ENCODE data around the gene C1GALT1. TPM values are rescaled to one million over a fixed set of nuclear protein-coding genes. Genes with fewer than 3 reads are reported as not detected.

Gene C1GALT1
- total and polyA plus RNA-seq, 9 of the 15 experiments (the other 6 are each of a cell fraction or from before 2014, with no cell fraction given) = 5.0 to 33.2 (median 24.1) TPM

GRCh38 chr7:7182156-7183060 lies at the start of gene C1GALT1 (continued):
- TF ChIP-seq, protein P1, sequence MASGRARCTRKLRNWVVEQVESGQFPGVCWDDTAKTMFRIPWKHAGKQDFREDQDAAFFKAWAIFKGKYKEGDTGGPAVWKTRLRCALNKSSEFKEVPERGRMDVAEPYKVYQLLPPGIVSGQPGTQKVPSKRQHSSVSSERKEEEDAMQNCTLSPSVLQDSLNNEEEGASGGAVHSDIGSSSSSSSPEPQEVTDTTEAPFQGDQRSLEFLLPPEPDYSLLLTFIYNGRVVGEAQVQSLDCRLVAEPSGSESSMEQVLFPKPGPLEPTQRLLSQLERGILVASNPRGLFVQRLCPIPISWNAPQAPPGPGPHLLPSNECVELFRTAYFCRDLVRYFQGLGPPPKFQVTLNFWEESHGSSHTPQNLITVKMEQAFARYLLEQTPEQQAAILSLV (tag; IDR thresholded peaks at IDR 0.05) = no peak
- TF ChIP-seq CBFB (CRISPR knock-in tag; IDR thresholded peaks at IDR 0.05) (no peak), SMAD4 (CRISPR knock-in tag; conservative IDR thresholded peaks at IDR 0.05) (peak; percentile 76), SUPT5H (IDR thresholded peaks at IDR 0.05) (peak; percentile 91), FOXP4 (CRISPR knock-in tag; IDR thresholded peaks at IDR 0.05; ENCODE audit: borderline replicate concordance) (no peak; the same call in 1 of the 2 replicates), NCOA4 (IDR thresholded peaks at IDR 0.05; ENCODE audit: partially characterized antibody) (no peak), HOMEZ (CRISPR knock-in tag; IDR thresholded peaks at IDR 0.05) (no peak), MBD2 (IDR thresholded peaks at IDR 0.05; ENCODE audit: borderline replicate concordance, low read depth) (peak; percentile 51; the same call in 1 of the 2 replicates), CTBP1 (IDR thresholded peaks at IDR 0.05; ENCODE audit: borderline replicate concordance) (peak; percentile 89), ZNF311 (CRISPR knock-in tag; IDR thresholded peaks at IDR 0.05) (no peak), CTCF (IDR thresholded peaks at IDR 0.05 in 2 of 3, conservative IDR thresholded peaks at IDR 0.05 in 1 of 3; ENCODE audit: insufficient read depth in 2 of 3, low read depth in 1 of 3, low read length in 3 of 3) (peak; percentile 32 to 64 (median 43))
- TF ChIP-seq, protein P2, sequence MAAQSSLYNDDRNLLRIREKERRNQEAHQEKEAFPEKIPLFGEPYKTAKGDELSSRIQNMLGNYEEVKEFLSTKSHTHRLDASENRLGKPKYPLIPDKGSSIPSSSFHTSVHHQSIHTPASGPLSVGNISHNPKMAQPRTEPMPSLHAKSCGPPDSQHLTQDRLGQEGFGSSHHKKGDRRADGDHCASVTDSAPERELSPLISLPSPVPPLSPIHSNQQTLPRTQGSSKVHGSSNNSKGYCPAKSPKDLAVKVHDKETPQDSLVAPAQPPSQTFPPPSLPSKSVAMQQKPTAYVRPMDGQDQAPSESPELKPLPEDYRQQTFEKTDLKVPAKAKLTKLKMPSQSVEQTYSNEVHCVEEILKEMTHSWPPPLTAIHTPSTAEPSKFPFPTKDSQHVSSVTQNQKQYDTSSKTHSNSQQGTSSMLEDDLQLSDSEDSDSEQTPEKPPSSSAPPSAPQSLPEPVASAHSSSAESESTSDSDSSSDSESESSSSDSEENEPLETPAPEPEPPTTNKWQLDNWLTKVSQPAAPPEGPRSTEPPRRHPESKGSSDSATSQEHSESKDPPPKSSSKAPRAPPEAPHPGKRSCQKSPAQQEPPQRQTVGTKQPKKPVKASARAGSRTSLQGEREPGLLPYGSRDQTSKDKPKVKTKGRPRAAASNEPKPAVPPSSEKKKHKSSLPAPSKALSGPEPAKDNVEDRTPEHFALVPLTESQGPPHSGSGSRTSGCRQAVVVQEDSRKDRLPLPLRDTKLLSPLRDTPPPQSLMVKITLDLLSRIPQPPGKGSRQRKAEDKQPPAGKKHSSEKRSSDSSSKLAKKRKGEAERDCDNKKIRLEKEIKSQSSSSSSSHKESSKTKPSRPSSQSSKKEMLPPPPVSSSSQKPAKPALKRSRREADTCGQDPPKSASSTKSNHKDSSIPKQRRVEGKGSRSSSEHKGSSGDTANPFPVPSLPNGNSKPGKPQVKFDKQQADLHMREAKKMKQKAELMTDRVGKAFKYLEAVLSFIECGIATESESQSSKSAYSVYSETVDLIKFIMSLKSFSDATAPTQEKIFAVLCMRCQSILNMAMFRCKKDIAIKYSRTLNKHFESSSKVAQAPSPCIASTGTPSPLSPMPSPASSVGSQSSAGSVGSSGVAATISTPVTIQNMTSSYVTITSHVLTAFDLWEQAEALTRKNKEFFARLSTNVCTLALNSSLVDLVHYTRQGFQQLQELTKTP (IDR thresholded peaks at IDR 0.05; ENCODE audit: low read depth in 1 of 2, partially characterized antibody in 2 of 2) = peak in 1 of 2 experiments; percentile 89
- TF ChIP-seq, protein P3, sequence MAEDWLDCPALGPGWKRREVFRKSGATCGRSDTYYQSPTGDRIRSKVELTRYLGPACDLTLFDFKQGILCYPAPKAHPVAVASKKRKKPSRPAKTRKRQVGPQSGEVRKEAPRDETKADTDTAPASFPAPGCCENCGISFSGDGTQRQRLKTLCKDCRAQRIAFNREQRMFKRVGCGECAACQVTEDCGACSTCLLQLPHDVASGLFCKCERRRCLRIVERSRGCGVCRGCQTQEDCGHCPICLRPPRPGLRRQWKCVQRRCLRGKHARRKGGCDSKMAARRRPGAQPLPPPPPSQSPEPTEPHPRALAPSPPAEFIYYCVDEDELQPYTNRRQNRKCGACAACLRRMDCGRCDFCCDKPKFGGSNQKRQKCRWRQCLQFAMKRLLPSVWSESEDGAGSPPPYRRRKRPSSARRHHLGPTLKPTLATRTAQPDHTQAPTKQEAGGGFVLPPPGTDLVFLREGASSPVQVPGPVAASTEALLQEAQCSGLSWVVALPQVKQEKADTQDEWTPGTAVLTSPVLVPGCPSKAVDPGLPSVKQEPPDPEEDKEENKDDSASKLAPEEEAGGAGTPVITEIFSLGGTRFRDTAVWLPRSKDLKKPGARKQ (CRISPR knock-in tag; IDR thresholded peaks at IDR 0.05) = no peak

Measured in K562 (cell line).